DOHH2 (cell line): Measurements from ENCODE around the gene ARNT2.

Source experiments
- EZH2phosphoT487 ChIP-seq: fragments of 200-600 bp; sonication (generic); IDR thresholded peaks from 2 replicates; pipeline ENCODE4 v1.6.1; 2017; ENCODE audit warnings: borderline replicate concordance, mild to moderate bottlenecking, antibody characterized with exemption, low read length, moderate library complexity, mixed read lengths
- TF ChIP-seq, protein P1 (sequence below): fragments of 200-600 bp; sonication (generic); IDR thresholded peaks from one replicate; pipeline ENCODE4 v1.5.1; 2014; ENCODE audit warnings: antibody characterized with exemption, mild to moderate bottlenecking, low read depth, low read length; ENCODE audit not compliant: poor library complexity, severe bottlenecking

DNA sequence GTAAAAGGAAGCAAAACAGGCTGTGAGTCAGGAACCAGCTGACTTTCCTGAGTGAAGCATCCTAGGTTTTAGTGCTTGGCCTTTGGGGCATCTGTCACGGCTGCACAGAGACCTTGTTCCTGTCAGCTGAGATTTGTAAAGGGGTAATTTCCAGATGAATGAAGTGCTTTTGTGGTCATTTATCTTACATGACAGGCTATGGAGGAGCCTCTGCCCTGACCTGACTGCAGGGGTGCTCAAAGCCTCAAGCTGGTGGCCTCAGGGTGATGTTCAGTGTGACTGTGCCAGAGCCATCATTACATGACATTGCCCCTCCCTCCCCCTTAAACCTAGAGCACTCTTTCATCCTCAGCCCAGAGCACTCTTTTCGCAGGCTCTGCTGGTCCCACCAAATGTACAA lies 132.5 kb downstream of the ARNT2 start:
- TF ChIP-seq, protein P1, sequence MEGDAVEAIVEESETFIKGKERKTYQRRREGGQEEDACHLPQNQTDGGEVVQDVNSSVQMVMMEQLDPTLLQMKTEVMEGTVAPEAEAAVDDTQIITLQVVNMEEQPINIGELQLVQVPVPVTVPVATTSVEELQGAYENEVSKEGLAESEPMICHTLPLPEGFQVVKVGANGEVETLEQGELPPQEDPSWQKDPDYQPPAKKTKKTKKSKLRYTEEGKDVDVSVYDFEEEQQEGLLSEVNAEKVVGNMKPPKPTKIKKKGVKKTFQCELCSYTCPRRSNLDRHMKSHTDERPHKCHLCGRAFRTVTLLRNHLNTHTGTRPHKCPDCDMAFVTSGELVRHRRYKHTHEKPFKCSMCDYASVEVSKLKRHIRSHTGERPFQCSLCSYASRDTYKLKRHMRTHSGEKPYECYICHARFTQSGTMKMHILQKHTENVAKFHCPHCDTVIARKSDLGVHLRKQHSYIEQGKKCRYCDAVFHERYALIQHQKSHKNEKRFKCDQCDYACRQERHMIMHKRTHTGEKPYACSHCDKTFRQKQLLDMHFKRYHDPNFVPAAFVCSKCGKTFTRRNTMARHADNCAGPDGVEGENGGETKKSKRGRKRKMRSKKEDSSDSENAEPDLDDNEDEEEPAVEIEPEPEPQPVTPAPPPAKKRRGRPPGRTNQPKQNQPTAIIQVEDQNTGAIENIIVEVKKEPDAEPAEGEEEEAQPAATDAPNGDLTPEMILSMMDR: no peak
- no peak for TF ChIP-seq EZH2phosphoT487
